ENCODE measurements around the gene ZFP28.

Gene ZFP28

DNA sequence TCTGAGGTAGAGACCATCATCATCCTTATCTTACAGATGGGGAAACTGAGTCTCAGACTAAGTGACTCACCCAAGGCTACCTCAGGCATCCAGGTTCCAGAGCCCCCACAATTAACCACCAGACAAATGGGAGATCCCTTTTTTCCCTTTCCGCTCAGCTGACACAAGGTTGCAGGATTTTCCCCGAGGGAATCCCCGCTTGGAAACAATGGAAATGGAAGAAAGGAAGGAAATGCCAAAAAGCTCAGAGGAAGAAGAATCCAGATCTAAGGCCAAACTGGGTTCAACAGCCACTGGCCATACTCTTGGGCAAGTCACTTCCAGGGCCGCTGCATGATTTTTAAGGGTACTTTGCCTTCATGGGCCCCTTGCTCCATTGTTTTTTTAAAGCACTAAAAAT is 57.9 kb downstream of the ZFP28 start:
- DNase-seq: no peak

- DNase-seq: no peak
These were observed 58.9 kb downstream of the ZFP28 start for GRCh38 chr19:56597696-56598095.

DNA sequence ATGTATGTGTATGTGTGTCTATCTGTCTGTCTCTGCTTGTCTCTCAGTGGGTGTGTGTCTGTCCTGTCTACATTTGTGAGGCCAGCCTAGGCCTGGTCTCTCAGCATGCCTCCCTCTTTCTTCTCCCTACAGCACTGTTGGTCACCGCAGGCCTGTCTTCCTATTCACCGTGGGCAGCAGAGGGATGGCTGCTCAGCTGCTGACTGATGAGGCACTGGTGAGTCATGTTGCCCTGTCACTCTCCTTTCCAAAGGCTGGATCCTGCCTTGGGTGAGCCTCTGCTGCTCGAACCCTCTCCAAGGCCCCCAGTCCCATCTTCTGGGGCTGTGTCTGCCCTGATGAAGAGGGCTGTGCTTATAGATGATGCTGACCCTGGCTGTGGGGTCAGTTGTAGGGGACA is 62.6 kb downstream of the ZFP28 start:
- no peak for DNase-seq

DNA sequence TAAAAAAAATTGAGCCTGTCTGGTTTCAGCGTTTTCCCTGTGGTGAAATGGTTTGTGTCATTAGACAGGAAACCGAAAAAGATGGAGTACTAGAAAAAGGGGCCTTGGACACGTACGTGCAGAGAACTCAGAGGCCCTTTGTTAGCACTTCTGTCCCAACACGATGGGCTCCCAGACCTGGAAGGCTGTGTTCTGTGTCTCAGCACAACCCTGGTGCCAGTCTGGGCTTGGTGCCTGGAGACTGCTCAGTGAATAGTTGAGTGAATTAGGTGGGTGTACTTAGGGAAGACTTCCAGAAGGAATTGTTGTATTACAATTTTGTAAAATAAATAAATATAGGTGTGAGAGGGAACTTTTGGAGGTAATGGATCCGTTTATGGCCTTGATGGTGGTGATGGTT is 65.1 kb downstream of the ZFP28 start:
- DNase-seq: no peak

All from NCI-H526 (cell line).